Stomach (tissue), 4 donors: ENCODE data around the gene OR4D11.

Source experiments
- CTCF ChIP-seq, 7 experiments: fragments of 450-650 bp in 4 of 7; fragments of 200-600 bp in 3 of 7; sonication (generic) in 3 of 7; IDR thresholded peaks; one replicate each; pipeline ENCODE4 v1.5.1; 2016 to 2019; ENCODE audit warnings: antibody characterized with exemption in 7 of 7, control low read depth in 2 of 7, mild to moderate bottlenecking in 1 of 7
- EP300 ChIP-seq: sonication (generic); formaldehyde crosslinking; IDR thresholded peaks from one replicate; pipeline ENCODE4 v1.6.1; 2017; ENCODE audit warnings: antibody characterized with exemption
- POLR2A ChIP-seq, 4 donors: fragments of 450-650 bp; IDR thresholded peaks; one replicate each; pipeline ENCODE4 v1.6.1; 2016; ENCODE audit warnings: antibody characterized with exemption in 4 of 4, control low read depth in 2 of 4, mild to moderate bottlenecking in 1 of 4, moderate library complexity in 1 of 4
- POLR2AphosphoS5 ChIP-seq, 3 donors: sonication (generic); formaldehyde crosslinking; IDR thresholded peaks; one replicate each; pipeline ENCODE4 v1.6.1; 2016; ENCODE audit warnings: antibody characterized with exemption in 3 of 3

- TF ChIP-seq EP300: no peak
- no peak for TF ChIP-seq CTCF (IDR thresholded peaks at IDR 0.05)
- TF ChIP-seq POLR2AphosphoS5 (IDR thresholded peaks at IDR 0.05): no peak
- TF ChIP-seq POLR2A (IDR thresholded peaks at IDR 0.05): no peak
These were observed 29.2 kb downstream of the OR4D11 start for GRCh38 chr11:59532620-59533019.
